SK-N-SH treated with all-trans-retinoic acid at 6 μM for 48 hours (cell line): ENCODE data around the gene MEF2C.
A peak's percentile ranks its signal among the peaks of the same experiment; 100 is the strongest.

Source experiments
- ATAC-seq: fragments of 200-7000 bp; cut with Tn5 transposase; 3 replicates; pipeline ENCODE4 v1.9.1; 2020; ENCODE audit warnings: mild to moderate bottlenecking, moderate library complexity
- BACH2 ChIP-seq: fragments of 250-450 bp; sonication (Bioruptor Pico); IDR thresholded peaks from 2 replicates; pipeline ENCODE4 v1.9.0; 2021; ENCODE audit warnings: mild to moderate bottlenecking, borderline replicate concordance
- CREB5 ChIP-seq: fragments of 250-450 bp; sonication (Bioruptor Pico); IDR thresholded peaks from 2 replicates; pipeline ENCODE4 v1.5.1; 2020; ENCODE audit warnings: low read depth, mild to moderate bottlenecking, moderate library complexity
- CSDC2 ChIP-seq: fragments of 250-450 bp; sonication (Bioruptor Pico); IDR thresholded peaks from 2 replicates; pipeline ENCODE4 v1.5.0; 2020; ENCODE audit warnings: mild to moderate bottlenecking, moderate library complexity
- CSRNP3 ChIP-seq: fragments of 250-450 bp; sonication (Bioruptor Pico); IDR thresholded peaks from 2 replicates; pipeline ENCODE4 v1.5.1; 2021; ENCODE audit warnings: mild to moderate bottlenecking, moderate library complexity
- GLIS3 ChIP-seq: fragments of 250-450 bp; sonication (Bioruptor Pico); IDR thresholded peaks from 2 replicates; pipeline ENCODE4 v1.5.0; 2020; ENCODE audit warnings: mild to moderate bottlenecking, moderate library complexity
- ISL1 ChIP-seq: fragments of 250-450 bp; sonication (Bioruptor Pico); IDR thresholded peaks from 2 replicates; pipeline ENCODE4 v2.1.2; 2022; ENCODE audit warnings: mild to moderate bottlenecking, moderate library complexity
- OSR1 ChIP-seq: fragments of 250-450 bp; sonication (Bioruptor Pico); IDR thresholded peaks from 2 replicates; pipeline ENCODE4 v1.8.0; 2022; ENCODE audit warnings: moderate library complexity, mild to moderate bottlenecking, inconsistent platforms
- PATZ1 ChIP-seq: fragments of 250-450 bp; sonication (Bioruptor Pico); IDR thresholded peaks from 2 replicates; pipeline ENCODE4 v1.8.0; 2020; ENCODE audit warnings: mild to moderate bottlenecking, moderate library complexity, borderline replicate concordance
- PPARA ChIP-seq: fragments of 250-450 bp; sonication (Bioruptor Pico); IDR thresholded peaks from 2 replicates; pipeline ENCODE4 v1.5.0; 2020; ENCODE audit warnings: mild to moderate bottlenecking, borderline replicate concordance
- RARB ChIP-seq: fragments of 250-450 bp; sonication (Bioruptor Pico); IDR thresholded peaks from 2 replicates; pipeline ENCODE4 v1.8.0; 2021; ENCODE audit warnings: mild to moderate bottlenecking, moderate library complexity
- SNAI2 ChIP-seq: fragments of 250-450 bp; sonication (Bioruptor Pico); IDR thresholded peaks from 2 replicates; pipeline ENCODE4 v1.5.0; 2020; ENCODE audit warnings: mild to moderate bottlenecking, moderate library complexity
- TCF4 ChIP-seq: fragments of 250-450 bp; sonication (Bioruptor Pico); IDR thresholded peaks from 2 replicates; pipeline ENCODE4 v1.8.0; 2021; ENCODE audit warnings: mild to moderate bottlenecking, moderate library complexity, borderline replicate concordance
- TOX ChIP-seq: fragments of 250-450 bp; sonication (Bioruptor Pico); IDR thresholded peaks from 2 replicates; pipeline ENCODE4 v1.8.0; 2021; ENCODE audit warnings: mild to moderate bottlenecking, moderate library complexity, borderline replicate concordance
- TSHZ2 ChIP-seq: fragments of 250-450 bp; sonication (Bioruptor Pico); IDR thresholded peaks from 2 replicates; pipeline ENCODE4 v1.5.0; 2020; ENCODE audit warnings: mild to moderate bottlenecking, moderate library complexity
- ZC3H10 ChIP-seq: fragments of 250-450 bp; sonication (Bioruptor Pico); IDR thresholded peaks from 2 replicates; pipeline ENCODE4 v1.5.1; 2021; ENCODE audit warnings: mild to moderate bottlenecking, moderate library complexity
- ZFP3 ChIP-seq: fragments of 250-450 bp; sonication (Bioruptor Pico); IDR thresholded peaks from 2 replicates; pipeline ENCODE4 v1.5.0; 2020; ENCODE audit warnings: mild to moderate bottlenecking, moderate library complexity
- ZFP30 ChIP-seq: fragments of 450-650 bp; formaldehyde crosslinking; IDR thresholded peaks from 2 replicates; pipeline ENCODE4 v1.5.0; 2022; ENCODE audit warnings: mild to moderate bottlenecking, moderate library complexity
- ZNF565 ChIP-seq: fragments of 450-650 bp; formaldehyde crosslinking; conservative IDR thresholded peaks from 2 replicates; pipeline ENCODE4 v1.5.0; 2020; ENCODE audit warnings: low read depth, mild to moderate bottlenecking, moderate library complexity
- ZNF70 ChIP-seq: fragments of 450-650 bp; formaldehyde crosslinking; IDR thresholded peaks from 2 replicates; pipeline ENCODE4 v1.5.0; 2020; ENCODE audit warnings: mild to moderate bottlenecking, moderate library complexity
- ZNF8 ChIP-seq: fragments of 450-650 bp; formaldehyde crosslinking; IDR thresholded peaks from 2 replicates; pipeline ENCODE4 v1.5.0; 2020; ENCODE audit warnings: mild to moderate bottlenecking, moderate library complexity

MEF2C gene

GRCh38 chr5:88883059-88883835 is at the start of gene MEF2C:
TSS of gene MEF2C (minus strand) at chr5:88883184. CDS start at chr5:88823788, 59,396 bp downstream.
- peak; percentile 76 for ATAC-seq
- TF ChIP-seq ZNF70, result peak; percentile 18; the same call in 1 of the 2 replicates
- TF ChIP-seq ZFP3 (CRISPR knock-in tag), result peak; percentile 86
- TF ChIP-seq RARB (CRISPR knock-in tag), result no peak
- TF ChIP-seq TCF4 (CRISPR knock-in tag), result no peak
- TF ChIP-seq CSDC2 (CRISPR knock-in tag), result peak; percentile 98
- TF ChIP-seq PATZ1 (CRISPR knock-in tag), result no peak
- peak; percentile 91; the same call in 1 of the 2 replicates for TF ChIP-seq OSR1 (CRISPR knock-in tag)
- peak; percentile 99 for TF ChIP-seq SNAI2 (CRISPR knock-in tag)
- TF ChIP-seq TSHZ2 (CRISPR knock-in tag), result peak; percentile 97
- peak; percentile 85; the same call in 1 of the 2 replicates for TF ChIP-seq BACH2 (CRISPR knock-in tag)
- TF ChIP-seq ZFP30 (CRISPR knock-in tag), result peak; percentile 32; the same call in 1 of the 2 replicates

GRCh38 chr5:88932541-88932940 is 49.6 kb upstream of the MEF2C start:
- TF ChIP-seq RARB (CRISPR knock-in tag) (no peak), ISL1 (CRISPR knock-in tag) (no peak), CREB5 (CRISPR knock-in tag) (no peak), TOX (no peak), ZNF565 (no peak), PPARA (no peak), OSR1 (CRISPR knock-in tag) (no peak), ZFP30 (CRISPR knock-in tag) (no peak)

GRCh38 chr5:88930335-88930734 is 47.4 kb upstream of the MEF2C start:
- TF ChIP-seq ZNF565 (no peak), PATZ1 (CRISPR knock-in tag) (no peak), ZFP3 (CRISPR knock-in tag) (no peak)
- TF ChIP-seq, all 23 proteins: peak for 0
- ATAC-seq, result no peak

More at GRCh38 chr5:88932541-88932940, 49.6 kb upstream of the MEF2C start:
- ATAC-seq, result no peak

GRCh38 chr5:88929385-88929784 is 46.4 kb upstream of the MEF2C start:
- no peak for ATAC-seq
- TF ChIP-seq GLIS3 (CRISPR knock-in tag), result no peak
- no peak for TF ChIP-seq PATZ1 (CRISPR knock-in tag)
- TF ChIP-seq ZFP30 (CRISPR knock-in tag), result no peak
- TF ChIP-seq ZNF8 (CRISPR knock-in tag), result no peak
- no peak for TF ChIP-seq ISL1 (CRISPR knock-in tag)
- TF ChIP-seq BACH2 (CRISPR knock-in tag), result no peak
- TF ChIP-seq ZC3H10 (CRISPR knock-in tag), result no peak
- TF ChIP-seq TOX, result no peak
- TF ChIP-seq TSHZ2 (CRISPR knock-in tag), result no peak
- no peak for TF ChIP-seq ZNF565
- no peak for TF ChIP-seq TCF4 (CRISPR knock-in tag)
- TF ChIP-seq CSRNP3 (CRISPR knock-in tag), result no peak
- TF ChIP-seq SNAI2 (CRISPR knock-in tag), result no peak
